NOMO-1 (cell line): ENCODE measurements around the gene NMT1.

Experiments used
- DNase-seq, 2 experiments: peaks; one replicate each; lab custom pipeline; 2025; ENCODE audit not compliant: unreplicated experiment in 2 of 2; lab: John Stamatoyannopoulos, UW

NMT1 gene

GRCh38 chr17:45132572-45133463 is 71.7 kb downstream of the NMT1 start:
- DNase-seq: peak; percentile 73 to 88

DNA sequence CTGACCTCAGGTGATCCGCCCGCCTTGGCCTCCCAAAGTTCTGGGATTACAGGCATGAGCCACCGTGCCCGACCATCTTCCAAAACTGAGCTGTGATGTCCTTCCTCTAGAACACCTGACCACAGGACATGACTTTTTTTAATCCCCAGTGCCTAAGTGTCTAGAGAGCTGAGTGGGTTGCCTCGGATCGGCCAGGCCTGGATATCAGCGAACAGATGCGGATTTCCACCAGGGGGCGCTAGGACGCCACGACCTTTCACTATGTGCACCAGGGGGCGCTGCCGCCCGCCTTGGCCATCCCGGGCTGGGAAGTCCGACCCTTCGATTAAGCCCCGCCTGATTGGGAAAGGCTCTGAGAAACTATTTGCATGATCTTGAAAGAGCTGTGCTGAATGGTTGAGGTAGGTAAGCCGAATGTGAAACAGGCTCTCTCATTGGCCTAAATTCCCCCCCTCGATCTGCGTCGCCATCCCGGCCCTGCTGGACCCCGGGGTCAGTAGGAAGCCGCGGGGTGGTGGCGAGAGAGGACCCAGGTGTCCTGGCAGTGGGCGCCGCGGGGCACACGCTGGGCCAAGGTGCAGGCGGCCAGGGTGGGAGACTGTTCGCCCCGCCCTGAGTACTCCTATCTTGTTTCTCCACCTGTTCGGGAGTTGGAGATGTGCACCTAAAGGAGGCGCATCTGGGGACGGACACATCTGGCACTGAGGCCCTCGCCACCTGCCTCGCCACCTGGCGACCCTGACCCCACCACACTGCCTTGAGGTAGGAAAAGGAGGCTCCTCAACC is 74.3 kb downstream of the NMT1 start, which contains the start of gene ACBD4:
Gene ACBD4, plus strand, starts transcription at position 496 of the 786 bp plus-strand sequence. CDS start 458 bp downstream, outside the sequence.
- DNase-seq: peak; percentile 95 to 98

- no peak for DNase-seq
Observed at GRCh38 chr17:45135978-45136791, 75.1 kb downstream of the NMT1 start.

DNA sequence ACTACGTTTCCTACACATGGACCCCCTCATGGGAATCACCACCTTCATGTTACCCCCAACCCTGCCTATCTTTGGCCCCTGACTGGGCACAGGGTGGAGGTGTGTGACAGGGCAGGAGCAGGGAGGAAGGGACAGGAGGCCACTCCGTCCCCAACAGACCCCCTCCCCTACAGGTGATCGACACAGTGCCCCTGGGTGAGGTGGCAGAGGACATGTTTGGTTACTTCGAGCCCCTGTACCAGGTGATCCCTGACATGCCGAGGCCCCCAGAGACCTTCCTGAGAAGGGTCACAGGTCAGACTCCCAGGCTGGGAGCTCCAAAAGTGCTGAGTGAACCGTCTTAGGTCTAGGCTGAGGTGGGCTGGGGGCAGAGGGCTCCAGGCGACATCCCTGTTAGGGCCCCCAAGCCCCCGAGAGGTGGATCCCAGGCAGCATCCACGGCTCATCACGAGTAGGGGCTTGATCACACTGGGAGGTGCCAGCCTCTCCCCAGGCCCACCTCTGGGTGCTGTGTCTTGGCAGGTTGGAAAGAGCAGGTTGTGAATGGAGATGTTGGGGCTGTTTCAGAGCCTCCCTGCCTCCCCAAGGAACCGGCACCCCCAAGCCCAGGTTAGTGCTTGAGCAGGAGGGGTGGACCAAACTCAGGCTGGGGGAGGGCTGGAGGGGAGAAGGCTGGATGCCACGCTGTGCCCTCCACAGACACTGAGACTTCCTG is 75.9 kb downstream of the NMT1 start:
- no peak for DNase-seq

DNA sequence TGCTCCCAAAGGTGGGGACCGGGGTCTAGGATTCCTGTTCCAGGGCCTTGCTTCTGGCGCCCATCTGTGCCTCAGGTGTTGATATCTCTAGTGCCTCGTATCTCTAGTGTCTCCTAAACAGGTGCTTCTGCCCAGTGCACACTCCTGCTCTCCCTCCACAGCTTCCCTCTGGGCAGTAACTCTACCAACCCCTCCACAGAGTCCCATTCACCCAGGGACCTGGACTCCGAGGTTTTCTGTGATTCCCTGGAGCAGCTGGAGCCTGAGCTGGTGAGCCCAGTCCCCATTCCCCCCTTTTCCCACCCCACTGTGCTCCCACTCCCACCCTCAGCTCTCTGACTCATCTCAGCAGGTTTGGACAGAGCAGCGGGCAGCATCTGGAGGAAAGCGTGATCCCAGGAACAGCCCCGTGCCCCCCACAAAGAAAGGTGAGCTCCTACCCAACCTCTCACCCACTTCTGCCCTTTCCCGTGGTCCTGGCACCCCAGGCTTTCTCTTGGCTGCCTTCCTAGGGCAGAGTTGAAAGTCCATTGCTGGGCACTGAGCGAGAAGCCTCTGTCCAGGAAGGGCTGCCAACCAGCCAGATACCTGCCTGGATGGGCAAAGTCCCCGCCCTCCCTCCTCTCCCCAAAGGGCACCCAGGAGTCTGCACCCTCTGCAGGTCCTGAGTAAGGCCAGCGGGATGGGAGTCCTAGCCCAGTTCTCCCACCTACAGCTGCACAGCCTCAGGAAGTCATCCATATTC is 76.6 kb downstream of the NMT1 start:
- no peak for DNase-seq

GRCh38 chr17:45138911-45139532 is 77.9 kb downstream of the NMT1 start:
- no peak for DNase-seq

GRCh38 chr17:45139533-45139920 is 78.4 kb downstream of the NMT1 start:
- DNase-seq: no peak

- no peak for DNase-seq
Observed at GRCh38 chr17:45143094-45143670, 82.1 kb downstream of the NMT1 start.

DNA sequence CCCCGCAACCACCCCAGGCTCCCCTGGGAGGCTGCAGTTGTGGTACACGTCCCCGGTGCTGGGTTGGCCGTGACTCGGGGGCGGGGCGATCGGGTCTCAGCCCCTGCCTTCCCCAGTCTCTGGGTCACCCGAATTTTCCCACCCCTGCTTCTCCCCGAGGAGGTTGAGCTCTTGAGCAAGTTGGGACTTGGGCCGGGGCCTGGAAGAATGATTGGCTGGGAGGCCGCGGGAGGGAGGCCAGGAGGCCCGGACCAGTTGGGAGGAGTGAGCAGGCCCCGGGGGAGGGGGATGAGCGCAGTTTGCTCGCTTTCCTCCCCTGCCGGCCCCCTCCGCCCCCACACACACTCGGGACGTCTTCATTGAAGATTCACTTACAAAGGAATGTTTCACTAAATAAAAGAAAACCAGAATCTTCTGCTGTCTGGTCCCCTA is 82.7 kb downstream of the NMT1 start:
- no peak for DNase-seq

- DNase-seq: no peak
Observed at GRCh38 chr17:45144199-45145034, 83.3 kb downstream of the NMT1 start.

GRCh38 chr17:45145035-45145389 is 83.9 kb downstream of the NMT1 start:
- DNase-seq: no peak

DNA sequence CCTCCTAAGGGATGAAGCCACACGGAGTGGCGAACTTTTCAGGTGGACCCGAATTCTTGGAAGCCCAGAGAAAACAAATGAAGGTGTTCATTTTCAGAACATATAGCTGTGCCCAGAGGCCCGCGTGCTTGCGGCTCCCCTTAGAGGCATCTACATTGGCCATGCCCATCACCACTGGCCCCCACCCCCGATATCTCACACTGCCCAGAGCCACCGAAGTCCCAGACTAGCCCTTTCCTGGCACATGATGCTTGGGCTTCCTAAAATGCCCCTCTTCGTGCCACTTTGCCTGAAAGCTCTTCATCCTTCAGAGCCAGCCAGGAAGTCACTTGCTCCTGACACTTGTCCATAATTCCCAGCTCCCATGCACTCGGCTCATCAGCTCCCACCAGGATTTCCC is 85.0 kb downstream of the NMT1 start:
- DNase-seq: no peak

DNA sequence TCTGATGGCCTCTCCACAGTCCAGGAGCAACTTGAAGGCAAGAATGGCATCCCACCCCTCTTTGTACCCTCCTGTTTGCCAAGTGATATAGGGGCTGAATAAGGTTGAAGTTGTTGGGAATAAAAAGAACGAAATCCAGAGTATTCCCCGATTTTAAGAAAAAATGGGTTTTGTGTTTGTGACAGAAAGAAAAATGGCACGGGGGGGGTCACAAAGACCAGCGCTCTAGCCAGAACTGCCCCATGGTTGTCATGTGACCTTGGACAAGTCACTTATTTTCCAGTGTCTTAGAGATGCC is 85.4 kb downstream of the NMT1 start:
- no peak for DNase-seq

DNA sequence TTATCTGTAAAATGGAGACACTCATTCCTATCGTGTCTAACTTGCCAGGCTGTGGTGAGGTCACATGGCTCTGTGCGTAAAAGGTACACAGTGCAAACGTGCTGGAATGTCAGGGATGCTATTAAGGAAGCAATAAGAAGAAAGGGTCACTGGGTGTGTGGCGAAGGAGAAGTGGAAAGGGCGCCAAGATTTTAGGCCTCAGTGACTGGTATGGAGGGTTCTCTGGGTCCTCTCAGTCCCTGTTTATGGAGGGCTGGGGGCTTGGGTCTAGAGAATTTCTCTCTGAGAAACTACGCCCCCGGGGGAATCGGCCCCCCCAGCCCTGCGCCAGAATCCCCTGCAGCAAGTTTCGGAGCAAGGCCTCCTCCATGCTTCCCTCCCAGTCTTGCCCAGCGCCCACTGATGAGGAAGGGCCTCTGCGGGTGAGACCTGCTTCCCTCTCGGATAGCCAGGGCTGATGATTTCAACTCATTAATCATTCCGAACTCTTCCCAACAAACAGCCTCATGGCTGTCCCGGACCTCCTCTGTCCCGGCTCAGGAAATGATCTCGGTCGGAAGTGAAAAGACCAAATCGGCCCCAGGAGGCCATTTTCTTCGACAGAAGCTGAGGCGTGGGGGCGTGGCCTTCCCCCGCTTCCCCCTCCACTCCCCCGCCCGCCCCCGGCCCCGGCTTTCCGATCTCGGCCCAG is 85.9 kb downstream of the NMT1 start:
- peak; percentile 80 to 85 for DNase-seq

- peak; percentile 94 to 95 for DNase-seq
Observed at GRCh38 chr17:45147581-45148182, 86.6 kb downstream of the NMT1 start.

GRCh38 chr17:45148183-45149036 is 87.3 kb downstream of the NMT1 start, which contains the start of gene HEXIM1:
HEXIM1 (plus strand) TSS chr17:45148475; CDS start chr17:45149191, 716 bp downstream.
- DNase-seq: peak; percentile 99
